Neural cell (in vitro differentiated cells): ENCODE data around the gene GLDC.

ENCODE experiments used
- EP300 ChIP-seq: fragments of 450-650 bp; conservative IDR thresholded peaks from 2 replicates; pipeline ENCODE4 v1.6.1; 2014; ENCODE audit warnings: antibody characterized with exemption, mild to moderate bottlenecking, moderate library complexity; ENCODE audit not compliant: poor library complexity, severe bottlenecking
- EZH2 ChIP-seq: fragments of 200-600, 300-800 bp; shearing (Covaris generic), sonication (generic); IDR thresholded peaks from 2 replicates; pipeline ENCODE4 v1.6.1; 2014; ENCODE audit warnings: antibody characterized with exemption, low read length, borderline replicate concordance, mild to moderate bottlenecking; ENCODE audit not compliant: insufficient read depth, poor library complexity, severe bottlenecking
- POLR2AphosphoS5 ChIP-seq: IDR thresholded peaks from 2 replicates; pipeline ENCODE4 v1.6.1; 2012
- TAF1 ChIP-seq: IDR thresholded peaks from 2 replicates; pipeline ENCODE4 v1.6.1; 2012; ENCODE audit warnings: low read depth
- TF ChIP-seq, protein P1 (sequence below): fragments of 450-650 bp; IDR thresholded peaks from 2 replicates; pipeline ENCODE4 v1.5.1; 2014; ENCODE audit warnings: antibody characterized with exemption, mild to moderate bottlenecking, moderate library complexity; ENCODE audit not compliant: poor library complexity, severe bottlenecking
- TF ChIP-seq, protein P2 (sequence below): IDR thresholded peaks from 2 replicates; pipeline ENCODE4 v1.6.1; 2012; ENCODE audit warnings: borderline replicate concordance

DNA sequence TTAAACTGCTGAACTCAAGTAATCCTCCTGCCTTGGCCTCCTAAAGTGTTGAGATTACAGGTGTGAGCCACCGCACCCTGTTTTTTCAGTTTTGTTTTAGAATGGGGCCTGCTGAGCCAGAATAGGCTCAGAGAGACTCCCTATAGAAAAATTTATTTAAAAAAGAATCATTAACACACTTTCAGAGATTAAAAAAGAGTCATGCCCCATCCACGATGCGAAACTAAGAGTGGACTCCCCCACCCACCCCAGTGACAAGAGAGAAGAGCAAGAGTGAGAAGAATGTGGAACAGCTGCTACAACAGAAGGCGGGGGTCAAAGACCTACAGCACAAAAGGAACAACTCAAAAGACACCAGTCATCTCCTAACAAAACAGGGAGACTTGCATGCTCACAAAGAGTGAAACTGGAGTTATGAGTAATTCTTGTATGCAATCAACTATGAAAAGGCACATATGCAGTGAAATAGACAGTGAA is 47.2 kb downstream of the GLDC start:
- TF ChIP-seq EZH2: no peak
- TF ChIP-seq POLR2AphosphoS5: no peak
- no peak for TF ChIP-seq EP300
- TF ChIP-seq, protein P1, sequence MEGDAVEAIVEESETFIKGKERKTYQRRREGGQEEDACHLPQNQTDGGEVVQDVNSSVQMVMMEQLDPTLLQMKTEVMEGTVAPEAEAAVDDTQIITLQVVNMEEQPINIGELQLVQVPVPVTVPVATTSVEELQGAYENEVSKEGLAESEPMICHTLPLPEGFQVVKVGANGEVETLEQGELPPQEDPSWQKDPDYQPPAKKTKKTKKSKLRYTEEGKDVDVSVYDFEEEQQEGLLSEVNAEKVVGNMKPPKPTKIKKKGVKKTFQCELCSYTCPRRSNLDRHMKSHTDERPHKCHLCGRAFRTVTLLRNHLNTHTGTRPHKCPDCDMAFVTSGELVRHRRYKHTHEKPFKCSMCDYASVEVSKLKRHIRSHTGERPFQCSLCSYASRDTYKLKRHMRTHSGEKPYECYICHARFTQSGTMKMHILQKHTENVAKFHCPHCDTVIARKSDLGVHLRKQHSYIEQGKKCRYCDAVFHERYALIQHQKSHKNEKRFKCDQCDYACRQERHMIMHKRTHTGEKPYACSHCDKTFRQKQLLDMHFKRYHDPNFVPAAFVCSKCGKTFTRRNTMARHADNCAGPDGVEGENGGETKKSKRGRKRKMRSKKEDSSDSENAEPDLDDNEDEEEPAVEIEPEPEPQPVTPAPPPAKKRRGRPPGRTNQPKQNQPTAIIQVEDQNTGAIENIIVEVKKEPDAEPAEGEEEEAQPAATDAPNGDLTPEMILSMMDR: no peak
- TF ChIP-seq TAF1: no peak
- TF ChIP-seq, protein P2, sequence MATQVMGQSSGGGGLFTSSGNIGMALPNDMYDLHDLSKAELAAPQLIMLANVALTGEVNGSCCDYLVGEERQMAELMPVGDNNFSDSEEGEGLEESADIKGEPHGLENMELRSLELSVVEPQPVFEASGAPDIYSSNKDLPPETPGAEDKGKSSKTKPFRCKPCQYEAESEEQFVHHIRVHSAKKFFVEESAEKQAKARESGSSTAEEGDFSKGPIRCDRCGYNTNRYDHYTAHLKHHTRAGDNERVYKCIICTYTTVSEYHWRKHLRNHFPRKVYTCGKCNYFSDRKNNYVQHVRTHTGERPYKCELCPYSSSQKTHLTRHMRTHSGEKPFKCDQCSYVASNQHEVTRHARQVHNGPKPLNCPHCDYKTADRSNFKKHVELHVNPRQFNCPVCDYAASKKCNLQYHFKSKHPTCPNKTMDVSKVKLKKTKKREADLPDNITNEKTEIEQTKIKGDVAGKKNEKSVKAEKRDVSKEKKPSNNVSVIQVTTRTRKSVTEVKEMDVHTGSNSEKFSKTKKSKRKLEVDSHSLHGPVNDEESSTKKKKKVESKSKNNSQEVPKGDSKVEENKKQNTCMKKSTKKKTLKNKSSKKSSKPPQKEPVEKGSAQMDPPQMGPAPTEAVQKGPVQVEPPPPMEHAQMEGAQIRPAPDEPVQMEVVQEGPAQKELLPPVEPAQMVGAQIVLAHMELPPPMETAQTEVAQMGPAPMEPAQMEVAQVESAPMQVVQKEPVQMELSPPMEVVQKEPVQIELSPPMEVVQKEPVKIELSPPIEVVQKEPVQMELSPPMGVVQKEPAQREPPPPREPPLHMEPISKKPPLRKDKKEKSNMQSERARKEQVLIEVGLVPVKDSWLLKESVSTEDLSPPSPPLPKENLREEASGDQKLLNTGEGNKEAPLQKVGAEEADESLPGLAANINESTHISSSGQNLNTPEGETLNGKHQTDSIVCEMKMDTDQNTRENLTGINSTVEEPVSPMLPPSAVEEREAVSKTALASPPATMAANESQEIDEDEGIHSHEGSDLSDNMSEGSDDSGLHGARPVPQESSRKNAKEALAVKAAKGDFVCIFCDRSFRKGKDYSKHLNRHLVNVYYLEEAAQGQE: no peak
